Kidney epithelial cell (primary cell): ENCODE results near the gene GIMAP8. TPM values are rescaled to one million over a fixed set of nuclear protein-coding genes. Genes with fewer than 3 reads are reported as not detected.

Source experiments
- DNase-seq: peaks from one replicate; pipeline ENCODE4 v3.0.0-alpha.2; 2010; ENCODE audit warnings: low read depth
- H3K27me3 ChIP-seq: 2 replicates; pipeline ENCODE4 v1.6.0; 2011; ENCODE audit warnings: low read length; ENCODE audit not compliant: control insufficient read depth, insufficient read depth
- H3K36me3 ChIP-seq: 2 replicates; pipeline ENCODE4 v1.5.1; 2011; ENCODE audit warnings: low read length; ENCODE audit not compliant: control insufficient read depth, insufficient read depth
- H3K4me3 ChIP-seq: 2 replicates; pipeline ENCODE4 v1.5.1; 2011; ENCODE audit warnings: low read depth, mild to moderate bottlenecking, control low read depth, low read length
- total RNA-seq: library from RNA; depleted of rRNA; stranded (reverse); fragments of >200 nt; gene quantifications from 2 replicates; pipeline ENCODE4 v1.2.3, GENCODE V29; 2015
- TF ChIP-seq, protein P1 (sequence below): IDR thresholded peaks from 2 replicates; pipeline ENCODE4 v1.5.1; 2011; ENCODE audit warnings: mild to moderate bottlenecking, moderate library complexity, low read length, control low read depth, inconsistent platforms; ENCODE audit not compliant: insufficient read depth, poor library complexity, severe bottlenecking

The GIMAP8 gene
- total RNA-seq, 1 donor from 2014 or later = not detected

- Histone ChIP-seq H3K27me3 (no peaks in the 10 kb centered on the region), H3K36me3 (no peaks in the 10 kb centered on the region), H3K4me3 (no peak overlapping the region)
- no peak for DNase-seq
- TF ChIP-seq, protein P1, sequence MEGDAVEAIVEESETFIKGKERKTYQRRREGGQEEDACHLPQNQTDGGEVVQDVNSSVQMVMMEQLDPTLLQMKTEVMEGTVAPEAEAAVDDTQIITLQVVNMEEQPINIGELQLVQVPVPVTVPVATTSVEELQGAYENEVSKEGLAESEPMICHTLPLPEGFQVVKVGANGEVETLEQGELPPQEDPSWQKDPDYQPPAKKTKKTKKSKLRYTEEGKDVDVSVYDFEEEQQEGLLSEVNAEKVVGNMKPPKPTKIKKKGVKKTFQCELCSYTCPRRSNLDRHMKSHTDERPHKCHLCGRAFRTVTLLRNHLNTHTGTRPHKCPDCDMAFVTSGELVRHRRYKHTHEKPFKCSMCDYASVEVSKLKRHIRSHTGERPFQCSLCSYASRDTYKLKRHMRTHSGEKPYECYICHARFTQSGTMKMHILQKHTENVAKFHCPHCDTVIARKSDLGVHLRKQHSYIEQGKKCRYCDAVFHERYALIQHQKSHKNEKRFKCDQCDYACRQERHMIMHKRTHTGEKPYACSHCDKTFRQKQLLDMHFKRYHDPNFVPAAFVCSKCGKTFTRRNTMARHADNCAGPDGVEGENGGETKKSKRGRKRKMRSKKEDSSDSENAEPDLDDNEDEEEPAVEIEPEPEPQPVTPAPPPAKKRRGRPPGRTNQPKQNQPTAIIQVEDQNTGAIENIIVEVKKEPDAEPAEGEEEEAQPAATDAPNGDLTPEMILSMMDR = no peak
Measured at GRCh38 chr7:150410680-150411346, 39.6 kb upstream of the GIMAP8 start.

GRCh38 chr7:150411606-150412005 is 38.8 kb upstream of the GIMAP8 start:
- Histone ChIP-seq H3K27me3 (no peaks in the 10 kb centered on the region), H3K36me3 (no peaks in the 10 kb centered on the region), H3K4me3 (no peak overlapping the region)

GRCh38 chr7:150412016-150412415 is 38.4 kb upstream of the GIMAP8 start:
- Histone ChIP-seq H3K27me3 (no peaks in the 10 kb centered on the region), H3K4me3 (no peak overlapping the region), H3K36me3 (no peaks in the 10 kb centered on the region)
- TF ChIP-seq, protein P1 = no peak
- no peak for DNase-seq

More at GRCh38 chr7:150411606-150412005, 38.8 kb upstream of the GIMAP8 start:
- TF ChIP-seq, protein P1 = no peak
- no peak for DNase-seq

- TF ChIP-seq, protein P1 = no peak
- Histone ChIP-seq H3K27me3 (no peaks in the 10 kb centered on the region), H3K4me3 (no peak overlapping the region), H3K36me3 (no peaks in the 10 kb centered on the region)
- no peak for DNase-seq
Measured at GRCh38 chr7:150412518-150413488, 37.6 kb upstream of the GIMAP8 start.

- Histone ChIP-seq H3K27me3 (no peaks in the 10 kb centered on the region), H3K36me3 (no peaks in the 10 kb centered on the region), H3K4me3 (no peak overlapping the region)
- DNase-seq = no peak
- TF ChIP-seq, protein P1 = no peak
Measured at GRCh38 chr7:150413640-150414081, 36.8 kb upstream of the GIMAP8 start.
